GM12878 (cell line): ENCODE results near the gene MACROD2. TPM values are rescaled to one million over a fixed set of nuclear protein-coding genes. Genes with fewer than 3 reads are reported as not detected.

Experiments
- CHD2 ChIP-seq: IDR thresholded peaks from 2 replicates; pipeline ENCODE4 v1.6.1; 2011; ENCODE audit warnings: low read depth, low read length, improper control_type of control experiment, borderline replicate concordance
- CREM ChIP-seq: IDR thresholded peaks from 2 replicates; pipeline ENCODE4 v1.6.1; 2014; ENCODE audit warnings: antibody characterized with exemption, low read depth
- ESRRA ChIP-seq: IDR thresholded peaks from 2 replicates; pipeline ENCODE4 v1.6.1; 2012; ENCODE audit warnings: mild to moderate bottlenecking, low read length, improper control_type of control experiment
- HCFC1 ChIP-seq: fragments of 150-350 bp; IDR thresholded peaks from 2 replicates; pipeline ENCODE4 v1.6.1; 2014; ENCODE audit warnings: low read length
- HSF1 ChIP-seq: fragments of 150-350 bp; IDR thresholded peaks from 2 replicates; pipeline ENCODE4 v1.6.1; 2014; ENCODE audit warnings: mild to moderate bottlenecking, low read depth, low read length
- IKZF2 ChIP-seq, 2 experiments: fragments of 450-650 bp; IDR thresholded peaks; 2 replicates each; pipeline ENCODE4 v1.6.1; 2017; ENCODE audit warnings: mild to moderate bottlenecking in 2 of 2, moderate library complexity in 2 of 2
- KDM1A ChIP-seq: fragments of 200-600 bp; sonication (generic); IDR thresholded peaks from 2 replicates; pipeline ENCODE4 v1.6.1; 2016; ENCODE audit warnings: borderline replicate concordance
- MXI1 ChIP-seq: fragments of 150-350 bp; IDR thresholded peaks from 2 replicates; pipeline ENCODE4 v1.6.1; 2011; ENCODE audit warnings: low read depth, mild to moderate bottlenecking, inconsistent platforms, low read length, improper control_type of control experiment
- MYB ChIP-seq: fragments of 150-350 bp; IDR thresholded peaks from 2 replicates; pipeline ENCODE4 v1.6.1; 2014; ENCODE audit warnings: mild to moderate bottlenecking, low read depth, low read length, borderline replicate concordance
- NFXL1 ChIP-seq: fragments of 450-650 bp; IDR thresholded peaks from 2 replicates; pipeline ENCODE4 v1.6.1; 2017; ENCODE audit warnings: antibody characterized with exemption, mild to moderate bottlenecking, borderline replicate concordance
- NFYA ChIP-seq: IDR thresholded peaks from 2 replicates; pipeline ENCODE4 v1.6.1; 2011; ENCODE audit warnings: low read depth, mild to moderate bottlenecking, low read length, improper control_type of control experiment, borderline replicate concordance
- SMARCA5 ChIP-seq: fragments of 450-650 bp; IDR thresholded peaks from 2 replicates; pipeline ENCODE4 v1.6.1; 2017; ENCODE audit warnings: mild to moderate bottlenecking
- SRF ChIP-seq, 2 experiments: IDR thresholded peaks; 2 replicates each; pipeline ENCODE4 v1.6.1; 2011; ENCODE audit warnings: low read depth in 2 of 2, low read length in 2 of 2, mild to moderate bottlenecking in 1 of 2, moderate library complexity in 1 of 2
- STAT3 ChIP-seq: IDR thresholded peaks from 2 replicates; pipeline ENCODE4 v1.6.1; 2011; ENCODE audit warnings: low read depth, low read length, improper control_type of control experiment
- YBX1 ChIP-seq: fragments of 450-650 bp; IDR thresholded peaks from 2 replicates; pipeline ENCODE4 v1.6.1; 2016; ENCODE audit warnings: antibody characterized with exemption
- ZNF622 ChIP-seq: fragments of 450-650 bp; IDR thresholded peaks from 2 replicates; pipeline ENCODE4 v1.6.1; 2017; ENCODE audit warnings: mild to moderate bottlenecking, inconsistent platforms
- ZZZ3 ChIP-seq: IDR thresholded peaks from 2 replicates; pipeline ENCODE4 v1.6.1; 2011; ENCODE audit warnings: low read depth; ENCODE audit not compliant: control insufficient read depth, insufficient read length
- polyA plus RNA-seq, 11 experiments: library from polyadenylated mRNA; depleted of rRNA in 4 of 11; unstranded in 6 of 11; stranded (reverse) in 5 of 11; fragments of >200 nt; fragmentation: Nextera tagmentation in 4 of 11; fragmentation: Illumina TruSeq in 1 of 11; extraction: Ambion mirVana in 4 of 11; extraction: Trizol in 1 of 11; gene quantifications; 1 replicate in 1 of 11; 2 replicates in 10 of 11; pipeline versions ENCODE4 v1.2.1 to v1.2.3, GENCODE V29; 2011 to 2016; ENCODE audit warnings: inconsistent platforms in 2 of 11, missing spikeins in 2 of 11, low read depth in 1 of 11
- total RNA-seq, 4 experiments: library from RNA; depleted of rRNA in 3 of 4; stranded (reverse); fragments of >200 nt in 3 of 4; fragmentation: Illumina TruSeq in 1 of 4; extraction: Trizol in 1 of 4; gene quantifications; 2 replicates each; pipeline versions ENCODE4 v1.2.1 to v1.2.3, GENCODE V29; 2013 to 2021
- TF ChIP-seq, protein P1 (sequence below): fragments of 450-650 bp; IDR thresholded peaks from 2 replicates; pipeline ENCODE4 v1.6.1; 2016; ENCODE audit warnings: mild to moderate bottlenecking
- TF ChIP-seq, protein P2 (sequence below): IDR thresholded peaks from 2 replicates; pipeline ENCODE4 v1.6.1; 2012; ENCODE audit warnings: improper control_type of control experiment, low read depth, low read length; ENCODE audit not compliant: insufficient replicate concordance
- TF ChIP-seq, protein P3 (sequence below): IDR thresholded peaks from 2 replicates; pipeline ENCODE4 v1.6.1; 2012; ENCODE audit warnings: low read length, inconsistent platforms

MACROD2 gene
- total and polyA plus RNA-seq, 10 of the 15 experiments (the other 5 are each of a cell fraction or from before 2014, with no cell fraction given): 1.1 to 21.5 (median 2.2) TPM

- TF ChIP-seq YBX1 (no peak), CREM (peak; percentile 45; the same call in 1 of the 2 replicates), HSF1 (no peak), HCFC1 (no peak), NFYA (no peak), CHD2 (0 out of 2 replicates have a peak, but pooled peaks have one; percentile 38), MYB (no peak), NFXL1 (no peak), SRF (IDR thresholded peaks at IDR 0.05; ENCODE audit: low read depth in 2 of 2, low read length in 2 of 2) (no peak), KDM1A (no peak), ZZZ3 (no peak), IKZF2 (IDR thresholded peaks at IDR 0.05) (peak; percentile 70 to 80; a peak in 3 of 4 replicates), STAT3 (no peak), MXI1 (peak; percentile 21; the same call in 1 of the 2 replicates), SMARCA5 (no peak), ESRRA (no peak), ZNF622 (no peak)
- TF ChIP-seq, protein P1, sequence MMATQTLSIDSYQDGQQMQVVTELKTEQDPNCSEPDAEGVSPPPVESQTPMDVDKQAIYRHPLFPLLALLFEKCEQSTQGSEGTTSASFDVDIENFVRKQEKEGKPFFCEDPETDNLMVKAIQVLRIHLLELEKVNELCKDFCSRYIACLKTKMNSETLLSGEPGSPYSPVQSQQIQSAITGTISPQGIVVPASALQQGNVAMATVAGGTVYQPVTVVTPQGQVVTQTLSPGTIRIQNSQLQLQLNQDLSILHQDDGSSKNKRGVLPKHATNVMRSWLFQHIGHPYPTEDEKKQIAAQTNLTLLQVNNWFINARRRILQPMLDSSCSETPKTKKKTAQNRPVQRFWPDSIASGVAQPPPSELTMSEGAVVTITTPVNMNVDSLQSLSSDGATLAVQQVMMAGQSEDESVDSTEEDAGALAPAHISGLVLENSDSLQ: no peak
- TF ChIP-seq, protein P2, sequence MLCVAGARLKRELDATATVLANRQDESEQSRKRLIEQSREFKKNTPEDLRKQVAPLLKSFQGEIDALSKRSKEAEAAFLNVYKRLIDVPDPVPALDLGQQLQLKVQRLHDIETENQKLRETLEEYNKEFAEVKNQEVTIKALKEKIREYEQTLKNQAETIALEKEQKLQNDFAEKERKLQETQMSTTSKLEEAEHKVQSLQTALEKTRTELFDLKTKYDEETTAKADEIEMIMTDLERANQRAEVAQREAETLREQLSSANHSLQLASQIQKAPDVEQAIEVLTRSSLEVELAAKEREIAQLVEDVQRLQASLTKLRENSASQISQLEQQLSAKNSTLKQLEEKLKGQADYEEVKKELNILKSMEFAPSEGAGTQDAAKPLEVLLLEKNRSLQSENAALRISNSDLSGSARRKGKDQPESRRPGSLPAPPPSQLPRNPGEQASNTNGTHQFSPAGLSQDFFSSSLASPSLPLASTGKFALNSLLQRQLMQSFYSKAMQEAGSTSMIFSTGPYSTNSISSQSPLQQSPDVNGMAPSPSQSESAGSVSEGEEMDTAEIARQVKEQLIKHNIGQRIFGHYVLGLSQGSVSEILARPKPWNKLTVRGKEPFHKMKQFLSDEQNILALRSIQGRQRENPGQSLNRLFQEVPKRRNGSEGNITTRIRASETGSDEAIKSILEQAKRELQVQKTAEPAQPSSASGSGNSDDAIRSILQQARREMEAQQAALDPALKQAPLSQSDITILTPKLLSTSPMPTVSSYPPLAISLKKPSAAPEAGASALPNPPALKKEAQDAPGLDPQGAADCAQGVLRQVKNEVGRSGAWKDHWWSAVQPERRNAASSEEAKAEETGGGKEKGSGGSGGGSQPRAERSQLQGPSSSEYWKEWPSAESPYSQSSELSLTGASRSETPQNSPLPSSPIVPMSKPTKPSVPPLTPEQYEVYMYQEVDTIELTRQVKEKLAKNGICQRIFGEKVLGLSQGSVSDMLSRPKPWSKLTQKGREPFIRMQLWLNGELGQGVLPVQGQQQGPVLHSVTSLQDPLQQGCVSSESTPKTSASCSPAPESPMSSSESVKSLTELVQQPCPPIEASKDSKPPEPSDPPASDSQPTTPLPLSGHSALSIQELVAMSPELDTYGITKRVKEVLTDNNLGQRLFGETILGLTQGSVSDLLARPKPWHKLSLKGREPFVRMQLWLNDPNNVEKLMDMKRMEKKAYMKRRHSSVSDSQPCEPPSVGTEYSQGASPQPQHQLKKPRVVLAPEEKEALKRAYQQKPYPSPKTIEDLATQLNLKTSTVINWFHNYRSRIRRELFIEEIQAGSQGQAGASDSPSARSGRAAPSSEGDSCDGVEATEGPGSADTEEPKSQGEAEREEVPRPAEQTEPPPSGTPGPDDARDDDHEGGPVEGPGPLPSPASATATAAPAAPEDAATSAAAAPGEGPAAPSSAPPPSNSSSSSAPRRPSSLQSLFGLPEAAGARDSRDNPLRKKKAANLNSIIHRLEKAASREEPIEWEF: no peak
- TF ChIP-seq, protein P3, sequence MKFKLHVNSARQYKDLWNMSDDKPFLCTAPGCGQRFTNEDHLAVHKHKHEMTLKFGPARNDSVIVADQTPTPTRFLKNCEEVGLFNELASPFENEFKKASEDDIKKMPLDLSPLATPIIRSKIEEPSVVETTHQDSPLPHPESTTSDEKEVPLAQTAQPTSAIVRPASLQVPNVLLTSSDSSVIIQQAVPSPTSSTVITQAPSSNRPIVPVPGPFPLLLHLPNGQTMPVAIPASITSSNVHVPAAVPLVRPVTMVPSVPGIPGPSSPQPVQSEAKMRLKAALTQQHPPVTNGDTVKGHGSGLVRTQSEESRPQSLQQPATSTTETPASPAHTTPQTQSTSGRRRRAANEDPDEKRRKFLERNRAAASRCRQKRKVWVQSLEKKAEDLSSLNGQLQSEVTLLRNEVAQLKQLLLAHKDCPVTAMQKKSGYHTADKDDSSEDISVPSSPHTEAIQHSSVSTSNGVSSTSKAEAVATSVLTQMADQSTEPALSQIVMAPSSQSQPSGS: peak; percentile 63
Observed at GRCh38 chr20:15986690-15987089, 1991.4 kb downstream of the MACROD2 start (continued).
